Left colon (tissue), 2 donors: Measurements from ENCODE around the gene PAPOLG. TPM values are rescaled to one million over a fixed set of nuclear protein-coding genes. Genes with fewer than 3 reads are reported as not detected.
A peak's percentile ranks its signal among the peaks of the same experiment; 100 is the strongest.
"Not testable (repeated sequence)": the region's sequence is repeated elsewhere in the genome, so short reads cannot be mapped to it uniquely, and the experiment has no call there.

ENCODE experiments used
- ATAC-seq: fragments of 200-7000 bp; cut with Tn5 transposase; one replicate; pipeline ENCODE4 v1.9.1; 2020; ENCODE audit warnings: mild to moderate bottlenecking, moderate library complexity
- DNase-seq, 2 donors: peaks; one replicate each; pipeline ENCODE4 v3.0.0-alpha.2; 2020
- intact Hi-C, 2 donors: fragments of 100-400 bp; cut with DNase I in 1 of 2; cut with micrococcal nuclease in 1 of 2; formaldehyde crosslinking; loops; one replicate each; pipeline versions ENCODE4 v1.11.2 to v1.14.0; 2022; cut with DNase I, micrococcal nuclease
- total RNA-seq, 2 donors: library from RNA; stranded (reverse); fragmentation: NEBNext Ultra II Directional; extraction: Animal tissue kit (Norgen Biotek cat#: 25700); gene quantifications; one replicate each; pipeline ENCODE4 v1.2.1, GENCODE V29; 2021
- donor health status: DM: no; HTN: no; CAD: no.
- donor health status: DM: yes; HTN: yes; CAD: no.

The PAPOLG gene
- total RNA-seq, 2 donors from 2014 or later: 9.3 to 13.5 TPM

DNA sequence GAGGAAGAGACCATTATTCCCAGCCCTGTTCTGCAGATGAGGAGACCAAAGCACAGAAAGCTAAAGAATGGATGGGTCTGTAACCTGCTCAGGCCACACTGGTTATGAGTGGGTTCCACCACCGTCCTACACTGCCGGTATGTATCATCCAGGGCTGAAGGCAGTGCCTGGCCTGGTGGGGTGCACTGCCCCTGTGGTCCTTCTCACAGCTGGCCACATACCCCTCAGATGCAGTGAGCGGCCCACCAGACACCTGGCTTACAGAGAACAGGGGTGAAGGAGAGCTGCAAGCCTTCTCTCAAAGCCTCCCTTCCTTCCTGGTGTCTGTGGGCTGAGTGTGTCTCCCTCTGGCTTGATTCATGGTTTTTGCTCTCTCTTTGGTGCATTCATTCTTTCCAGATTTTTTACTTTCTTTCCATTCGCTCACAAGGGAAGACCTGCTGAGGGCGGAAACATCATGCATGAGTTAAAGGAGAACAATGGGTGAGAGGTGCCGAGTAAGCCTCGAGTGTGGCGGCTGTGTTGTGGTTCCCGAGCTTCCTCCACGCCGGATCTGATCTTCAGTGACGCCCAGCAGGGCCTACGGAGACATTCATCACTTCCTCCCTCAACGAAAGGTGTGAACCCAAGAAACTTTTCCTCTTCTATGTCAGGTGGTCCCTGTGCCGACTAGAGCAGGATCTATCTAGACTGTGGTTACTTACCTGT lies 63.2 kb downstream of the PAPOLG start:
- peak; percentile 24 for ATAC-seq

DNA sequence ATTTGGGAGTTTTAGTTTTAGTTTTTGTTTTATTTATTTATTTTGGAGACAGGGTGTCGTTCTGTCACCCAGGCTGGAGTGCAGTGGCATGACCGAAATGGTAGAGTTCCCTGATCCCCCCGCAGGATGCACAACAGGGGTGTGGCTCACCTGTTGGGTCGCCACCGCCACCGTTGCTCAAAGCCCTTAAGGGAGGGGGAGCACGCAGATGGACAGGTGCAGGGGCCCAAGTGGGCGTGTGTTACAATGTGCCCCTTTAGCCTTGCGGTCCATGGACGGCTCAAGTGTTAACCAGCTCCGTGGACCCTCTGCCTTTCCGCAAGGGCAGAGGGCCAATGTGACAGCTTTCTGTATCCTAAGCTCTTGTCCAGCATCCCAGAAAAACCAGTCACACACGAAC lies 63.9 kb downstream of the PAPOLG start:
- no peak for ATAC-seq
- intact Hi-C loops: no loop called here
- no peak for DNase-seq

More for the DNA sequence above, 63.2 kb downstream of the PAPOLG start:
- intact Hi-C loops: no loop called here
- peak; percentile 31 to 32 for DNase-seq

DNA sequence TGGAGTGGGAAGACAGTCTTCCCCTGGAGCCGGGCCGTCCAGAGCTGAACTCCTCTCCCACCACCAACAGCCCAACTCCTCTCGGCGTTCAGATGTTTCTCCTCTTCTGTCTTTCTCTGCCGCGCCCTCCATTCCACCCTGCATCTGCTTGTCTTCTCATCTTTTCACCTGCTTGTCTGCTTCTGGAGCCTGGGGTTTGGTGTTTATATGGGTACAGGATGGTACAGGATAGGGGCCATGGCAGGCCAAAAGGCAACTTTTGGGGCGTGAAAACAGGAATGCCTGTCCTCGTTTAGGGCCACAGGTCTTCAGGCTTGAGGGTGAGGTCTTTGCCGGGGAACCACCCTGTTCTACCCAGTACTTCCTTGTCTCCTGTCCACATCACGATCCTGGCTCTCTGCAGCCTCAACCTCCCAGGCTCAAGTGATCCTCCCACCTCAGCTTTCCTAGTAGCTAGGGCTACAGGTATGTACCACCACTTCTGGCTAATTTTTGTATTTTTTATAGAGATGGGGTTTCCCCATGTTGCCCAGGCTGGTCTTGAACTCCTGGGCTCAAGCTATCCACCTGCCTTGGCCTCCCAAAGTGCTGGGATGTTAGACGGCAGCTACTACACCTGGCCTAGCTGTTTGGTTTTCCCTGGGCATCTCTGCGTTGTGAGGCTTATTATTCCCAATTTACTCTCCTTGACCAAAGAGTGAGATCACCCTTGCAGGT lies 64.5 kb downstream of the PAPOLG start:
- intact Hi-C loops: no loop called here
- DNase-seq (no peak), ATAC-seq (no peak)

DNA sequence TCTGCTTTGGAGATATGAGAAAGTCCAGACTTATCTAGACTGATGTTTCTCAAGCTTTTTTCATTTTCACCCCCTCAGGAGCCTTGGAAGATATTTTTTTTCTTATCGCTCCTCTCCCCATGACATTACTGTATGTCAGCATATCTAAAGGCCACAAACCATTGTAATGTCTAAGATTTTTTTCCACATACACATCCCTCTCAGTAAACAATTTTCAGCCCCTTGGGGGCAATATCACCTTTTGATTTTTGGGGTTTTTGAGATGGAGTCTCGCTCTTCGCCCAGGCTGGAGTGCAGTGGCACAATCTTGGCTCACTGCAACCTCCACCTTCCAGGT lies 65.0 kb downstream of the PAPOLG start:
- DNase-seq (no peak), ATAC-seq (no peak)
- intact Hi-C loops: no loop called here

DNA sequence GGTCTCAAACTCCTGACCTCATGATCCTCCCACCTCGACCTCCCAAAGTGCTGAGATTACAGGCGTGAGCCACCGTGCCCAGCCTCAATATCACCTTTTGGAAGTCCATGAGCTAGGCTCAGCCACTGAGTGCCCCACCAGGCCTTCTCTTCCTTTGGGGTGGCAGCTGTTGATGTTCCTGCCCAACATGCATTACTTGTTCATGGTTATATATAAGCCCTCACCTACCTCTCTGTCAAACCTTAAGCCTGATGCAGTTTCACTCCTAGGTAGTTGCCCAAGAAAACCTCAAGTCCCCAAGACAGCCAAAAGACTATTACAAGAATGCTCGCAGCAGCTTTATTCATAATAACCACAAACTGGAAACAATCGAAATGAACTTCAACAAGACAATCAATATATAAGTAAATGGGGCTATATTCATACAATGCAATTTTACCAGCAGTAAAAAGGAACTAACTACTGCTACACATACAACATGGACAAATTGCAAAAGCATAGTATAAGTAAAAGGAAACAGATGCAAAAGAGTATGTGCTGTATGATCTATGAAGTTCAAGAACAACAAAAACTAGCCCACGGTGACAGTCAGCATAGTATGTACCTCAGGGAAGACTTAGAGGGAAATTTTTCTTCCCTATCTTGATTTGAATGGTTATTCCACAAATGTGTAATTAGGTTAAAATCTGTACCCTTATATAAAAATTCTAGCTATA lies 65.7 kb downstream of the PAPOLG start:
- no peak for DNase-seq
- intact Hi-C loops: no loop called here
- ATAC-seq: no peak

DNA sequence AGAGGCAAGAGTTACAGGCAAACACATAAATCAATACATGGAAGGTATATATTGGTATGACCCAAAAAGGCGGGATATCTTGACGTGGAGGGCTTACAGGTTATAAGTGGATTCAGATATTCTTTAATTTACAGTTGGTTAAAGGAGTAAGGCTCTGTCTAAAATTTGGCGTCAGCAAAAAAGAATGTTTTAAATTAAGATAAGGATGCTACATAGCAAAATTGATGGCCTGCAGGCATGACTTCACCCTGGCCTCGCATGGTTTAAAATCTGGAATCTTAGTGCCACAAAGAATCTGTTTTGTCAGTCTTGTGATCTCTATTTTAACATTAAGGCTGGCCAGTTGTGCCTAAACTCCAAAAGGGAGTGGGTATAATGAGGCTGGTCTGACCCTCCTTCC lies 66.9 kb downstream of the PAPOLG start:
- no peak for ATAC-seq
- intact Hi-C loops: no loop called here
- DNase-seq: no peak

DNA sequence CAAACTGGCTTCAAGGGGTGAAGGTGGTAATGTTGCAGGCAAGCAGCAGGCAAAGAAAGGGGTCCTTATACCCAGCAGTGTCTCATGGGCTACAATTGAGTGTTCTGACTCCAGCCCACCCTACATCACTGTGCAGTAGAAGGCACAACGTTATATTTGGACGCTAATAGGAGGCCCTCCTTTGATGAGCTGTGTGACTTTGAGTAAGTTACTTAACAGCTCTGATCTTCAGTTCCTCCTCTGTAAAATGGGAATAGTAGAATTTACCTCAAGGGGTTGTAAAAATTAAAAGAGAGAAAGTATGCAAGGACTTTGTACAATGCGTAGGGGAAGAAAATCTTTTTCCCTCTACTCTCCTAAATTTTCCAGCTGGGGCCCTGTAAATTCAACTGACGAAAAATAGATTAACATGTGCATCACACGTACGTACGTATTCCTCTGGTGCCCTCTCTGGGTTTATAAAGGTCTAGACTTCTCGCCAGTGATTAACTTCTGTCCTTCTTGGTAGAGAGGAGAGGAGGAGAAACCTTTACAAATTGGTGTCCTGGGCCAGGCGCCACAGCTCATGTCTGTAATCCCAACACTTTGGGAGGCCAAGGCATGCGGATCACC lies 67.7 kb downstream of the PAPOLG start:
- ATAC-seq (no peak), DNase-seq (no peak)
- intact Hi-C loops: no loop called here

DNA sequence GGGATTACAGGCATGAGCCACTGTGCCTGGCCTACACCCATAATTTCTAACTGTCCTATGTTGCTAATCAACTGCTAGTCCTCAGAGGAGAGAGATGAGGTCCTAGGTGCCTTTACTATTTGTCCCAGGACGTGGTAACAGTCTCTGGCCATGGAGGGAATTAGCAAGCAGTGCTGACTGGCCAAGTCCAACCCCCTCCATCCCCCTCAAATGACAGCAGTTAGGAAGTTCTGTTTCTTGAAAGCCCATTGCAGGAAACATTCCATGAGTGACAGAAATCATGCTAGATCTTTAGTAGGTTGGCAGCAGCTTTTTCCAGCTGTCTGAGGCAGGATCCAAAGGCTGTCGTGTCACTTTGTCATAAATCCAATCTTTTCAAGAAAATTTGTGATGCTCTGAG lies 69.6 kb downstream of the PAPOLG start:
- intact Hi-C loops: no loop called here
- DNase-seq (no peak), ATAC-seq (no peak)

DNA sequence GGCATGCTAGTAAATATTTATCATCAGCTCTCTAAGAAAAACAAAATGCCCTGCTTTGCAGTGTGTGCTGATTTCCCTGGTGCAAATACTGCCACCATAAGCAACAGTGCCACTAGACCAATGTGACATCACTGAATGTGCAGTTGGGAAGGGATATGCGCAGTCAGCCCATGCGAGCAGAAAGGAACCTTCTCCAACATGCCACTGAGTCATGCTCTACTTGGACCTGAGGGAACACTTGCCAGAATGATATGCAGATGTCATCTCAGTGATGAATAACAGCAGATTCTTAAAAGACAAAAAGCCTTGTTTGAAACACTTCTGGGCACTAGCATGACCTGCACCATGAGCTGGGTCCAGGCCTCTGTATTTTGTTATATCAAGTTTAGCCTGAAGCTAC lies 70.0 kb downstream of the PAPOLG start:
- no peak for ATAC-seq
- DNase-seq: no peak
- intact Hi-C loops: no loop called here

DNA sequence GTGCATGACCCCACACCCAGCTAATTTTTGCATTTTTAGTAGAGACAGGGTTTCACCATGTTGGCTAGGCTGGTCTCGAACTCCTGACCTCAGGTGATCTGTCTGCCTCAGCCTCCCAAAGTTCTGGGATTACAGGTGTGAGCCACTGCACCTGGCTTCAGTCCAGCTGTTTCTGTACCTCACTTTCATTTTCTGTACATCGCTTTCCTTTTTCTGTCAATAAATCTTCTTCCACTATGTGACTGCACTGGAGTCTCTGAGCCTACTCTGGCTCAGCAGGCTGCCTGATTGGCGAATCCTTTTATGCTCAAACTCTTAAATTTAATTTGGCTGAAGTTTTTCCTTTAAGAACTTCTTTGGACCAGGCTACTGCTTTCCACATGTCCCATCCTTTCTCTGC lies 70.8 kb downstream of the PAPOLG start:
- intact Hi-C loops, DNase-seq, ATAC-seq: not testable (repeated sequence)

DNA sequence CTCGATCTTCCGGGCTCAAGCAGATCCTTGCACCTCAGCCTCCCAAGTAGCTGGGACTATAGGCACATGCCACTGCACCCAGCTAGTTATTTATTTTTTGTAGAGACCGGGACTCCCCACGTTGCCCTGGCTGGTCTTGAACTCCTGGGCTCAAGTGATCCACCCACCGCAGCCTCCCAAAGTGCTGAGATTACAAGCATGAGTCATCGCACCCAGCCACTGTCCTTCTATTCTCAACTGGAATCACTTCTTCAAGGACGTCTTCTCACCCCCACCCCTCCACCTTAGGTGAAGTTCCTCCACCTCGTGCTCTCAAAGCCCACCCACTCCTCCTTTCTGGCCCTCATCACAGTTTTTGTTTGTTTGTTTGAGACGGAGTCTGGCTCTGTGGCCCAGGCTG lies 71.3 kb downstream of the PAPOLG start:
- intact Hi-C loops: no loop called here
- DNase-seq (no peak), ATAC-seq (no peak)

DNA sequence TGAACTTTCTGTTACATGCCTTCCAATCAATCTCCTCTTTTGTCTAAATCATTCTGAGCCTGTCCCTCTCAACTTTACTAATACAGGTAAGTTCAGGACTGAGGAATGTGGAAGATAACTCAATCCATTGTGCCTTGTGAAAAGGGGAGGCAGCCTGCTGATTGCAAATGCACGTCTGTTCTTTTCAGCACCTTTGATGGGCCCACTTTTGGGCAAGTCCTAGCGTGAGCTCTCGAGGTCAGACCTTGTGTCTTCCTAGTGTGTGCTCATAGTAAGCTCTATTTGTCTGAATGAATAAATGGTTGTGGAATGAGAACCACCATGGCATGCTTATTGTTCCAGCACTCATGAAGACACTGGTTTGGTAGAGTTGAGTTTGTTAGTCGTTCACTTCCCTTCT lies 74.9 kb downstream of the PAPOLG start:
- DNase-seq: no peak

DNA sequence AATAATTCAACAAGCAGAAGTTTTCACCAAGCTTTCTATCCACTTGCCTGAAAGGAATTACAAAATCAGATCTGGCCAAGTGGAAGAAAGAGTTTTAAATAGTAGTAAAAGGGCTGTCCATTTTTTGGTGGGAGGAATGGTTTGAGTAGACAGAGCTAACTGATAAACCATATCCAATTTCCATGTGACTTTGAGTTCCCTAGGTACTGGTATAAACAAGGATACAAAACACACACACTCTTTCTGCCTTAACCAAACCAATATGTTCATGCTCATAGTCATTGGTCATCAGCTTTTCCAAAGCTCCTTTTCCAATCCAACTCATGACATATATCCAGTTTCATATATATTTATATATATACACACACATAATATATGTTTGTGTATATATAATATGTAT lies 75.9 kb downstream of the PAPOLG start:
- intact Hi-C loops: no loop called here
- ATAC-seq (no peak), DNase-seq (no peak)

More for the DNA sequence above, 74.9 kb downstream of the PAPOLG start:
- intact Hi-C loops: no loop called here
- no peak for ATAC-seq

DNA sequence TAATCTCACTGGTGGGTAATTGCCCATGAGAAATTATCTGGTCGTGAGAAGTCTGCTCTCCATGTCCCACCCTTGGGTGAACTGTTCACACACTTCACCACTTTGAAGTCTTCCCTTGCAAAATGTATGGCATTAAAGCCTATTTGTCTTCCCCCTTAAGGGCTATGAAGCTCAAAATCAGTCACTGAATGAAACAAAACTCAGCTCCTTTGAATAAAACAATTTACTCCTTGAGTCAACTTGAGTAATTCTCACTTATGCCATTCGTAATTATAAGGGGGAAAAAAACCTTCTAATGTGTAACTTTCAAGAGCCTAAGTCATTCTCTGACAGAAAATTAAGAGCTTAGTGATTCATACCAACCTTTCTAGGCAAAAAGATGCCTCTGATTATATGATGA lies 76.6 kb downstream of the PAPOLG start:
- intact Hi-C loops: no loop called here
- DNase-seq: no peak
- no peak for ATAC-seq

DNA sequence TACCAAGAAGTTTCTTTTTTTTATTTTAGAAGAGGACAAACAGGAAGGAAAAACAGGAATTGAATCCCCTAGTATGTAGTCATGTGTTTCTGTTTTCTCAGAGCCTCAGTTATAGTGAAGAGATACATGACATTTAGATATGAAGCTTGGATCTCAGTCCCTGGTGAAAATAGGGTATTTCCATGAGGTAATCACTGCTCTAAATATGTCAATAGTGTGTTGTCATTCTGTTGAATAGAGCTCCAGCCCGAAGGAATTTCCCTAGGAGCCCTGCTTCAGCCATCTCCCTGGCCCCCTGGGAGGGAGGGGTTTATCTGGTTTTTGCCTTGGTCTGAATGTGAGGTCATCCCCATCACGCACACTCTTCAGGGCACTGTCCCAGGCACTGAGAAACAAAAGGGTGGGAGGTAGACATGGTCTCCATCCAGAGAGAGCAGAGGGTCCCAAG lies 78.2 kb downstream of the PAPOLG start:
- intact Hi-C loops: no loop called here
- ATAC-seq (no peak), DNase-seq (no peak)

DNA sequence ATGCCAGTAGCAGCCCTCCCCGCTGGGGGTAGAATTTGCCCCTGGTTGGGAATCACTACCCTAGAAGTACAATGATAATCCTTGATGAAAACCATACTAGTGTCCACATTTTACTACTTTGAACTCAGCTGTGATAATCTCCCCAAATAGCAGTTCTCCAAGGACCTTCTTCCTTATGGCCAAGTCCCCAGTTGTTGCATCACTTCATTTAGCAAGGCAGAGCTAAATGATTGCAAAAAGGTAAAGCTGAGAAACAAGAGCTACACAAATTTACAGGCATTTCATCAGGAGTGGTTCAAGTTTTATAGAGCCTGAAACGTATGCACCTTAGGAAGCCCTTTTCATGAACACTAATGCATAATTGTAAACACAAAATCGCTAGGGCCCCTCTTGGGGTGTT lies 80.4 kb downstream of the PAPOLG start:
- no peak for ATAC-seq
- intact Hi-C loops: no loop called here
- DNase-seq: no peak

DNA sequence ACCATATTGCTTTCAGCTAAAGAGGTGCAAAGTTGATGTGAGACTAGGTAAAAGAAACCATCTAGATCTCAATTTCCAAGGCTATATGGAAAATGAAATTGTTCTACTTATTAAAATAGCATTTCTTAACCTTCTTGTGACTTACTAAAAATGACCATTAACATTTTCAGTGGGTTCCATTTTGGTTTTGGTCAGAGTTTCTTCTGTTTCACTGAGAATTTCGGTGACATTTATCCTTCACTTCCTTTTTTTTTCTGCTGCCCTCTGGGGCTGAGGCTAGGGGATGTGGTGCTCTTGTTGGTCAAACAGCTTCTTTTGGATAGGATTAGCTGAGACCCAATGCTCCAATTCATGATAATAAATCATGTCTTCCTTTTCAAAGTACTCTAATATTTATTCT lies 81.1 kb downstream of the PAPOLG start:
- no peak for DNase-seq
- ATAC-seq: no peak
- intact Hi-C loops: no loop called here

DNA sequence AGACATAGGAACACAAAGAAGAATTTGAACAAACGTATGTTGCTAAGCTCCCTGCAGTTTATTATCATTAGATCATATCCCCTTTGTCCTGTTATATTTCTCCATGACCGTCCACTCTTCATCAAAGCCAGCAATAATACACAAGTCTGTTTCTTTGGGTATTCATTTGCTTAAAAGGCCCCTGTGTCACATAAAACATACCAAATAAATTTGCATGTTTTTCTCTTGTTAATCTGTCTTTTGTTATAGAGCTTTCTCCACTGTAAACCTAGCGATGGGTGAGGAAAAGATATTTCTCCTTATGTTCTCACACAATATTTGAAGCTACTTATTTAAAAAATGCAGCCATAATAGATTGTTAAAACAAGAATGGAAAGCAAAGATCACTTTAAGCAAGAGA lies 82.4 kb downstream of the PAPOLG start:
- no peak for ATAC-seq
- intact Hi-C loops: no loop called here
- no peak for DNase-seq

DNA sequence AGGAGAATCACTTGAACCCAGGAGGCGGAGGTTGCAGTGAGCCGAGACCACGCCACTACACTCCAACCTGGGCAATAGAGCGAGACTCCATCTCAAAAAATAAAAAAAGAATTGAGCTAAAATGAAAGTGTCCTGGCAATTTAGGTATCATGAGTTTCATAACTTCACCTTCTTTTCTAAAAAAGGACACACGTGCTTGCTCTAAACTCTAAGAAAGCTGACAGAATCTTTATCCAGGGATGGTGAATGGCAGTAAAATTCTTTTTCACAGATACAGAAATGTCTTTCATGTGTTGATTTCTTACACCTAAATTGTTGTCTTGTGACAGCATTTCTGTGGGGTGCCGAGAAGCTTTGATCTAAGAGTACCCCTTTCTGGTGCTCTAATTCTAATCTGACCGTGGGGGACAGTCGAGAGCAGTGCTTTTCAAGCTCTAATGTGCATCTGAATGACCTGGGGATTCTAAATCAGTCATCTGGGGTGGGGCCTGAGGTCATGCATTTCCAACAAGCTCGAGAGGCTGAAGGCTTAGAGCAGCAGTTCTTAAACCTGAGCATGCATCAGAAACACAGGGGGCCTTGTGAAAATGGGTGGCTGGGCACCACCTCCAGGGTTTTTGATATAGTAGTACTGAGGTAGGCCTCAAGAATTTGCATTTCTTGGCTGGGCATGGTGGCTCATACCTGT lies 83.2 kb downstream of the PAPOLG start:
- ATAC-seq (no peak), DNase-seq (no peak)
- intact Hi-C loops: no loop called here
